ENCODE results near the gene SEMA4D.
A peak's percentile ranks its signal among the peaks of the same experiment; 100 is the strongest.
"Not testable (repeated sequence)": the region's sequence is repeated elsewhere in the genome, so short reads cannot be mapped to it uniquely, and the experiment has no call there.

Gene SEMA4D

DNA sequence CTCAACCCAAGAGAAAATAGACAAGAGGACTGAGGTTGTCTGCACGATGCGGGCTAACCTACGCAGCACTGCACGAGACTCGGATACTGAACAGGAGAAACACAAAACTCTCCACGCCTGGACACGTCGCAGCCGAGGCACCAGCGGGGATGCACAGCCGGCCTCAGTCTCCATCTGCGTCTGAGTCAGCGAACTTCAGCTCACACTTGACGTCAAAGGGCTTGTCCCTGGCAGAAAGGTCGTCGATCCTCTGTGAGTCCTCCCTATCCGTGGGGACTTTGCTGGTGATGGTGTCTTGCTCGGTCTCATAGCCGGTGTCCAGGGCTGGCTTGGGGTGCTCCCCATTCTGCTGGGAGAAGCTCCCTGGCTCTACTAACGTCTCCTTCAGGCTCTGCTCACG, 119.4 kb downstream of the SEMA4D start:
- no peak for TF ChIP-seq POLR2A (IDR thresholded peaks at IDR 0.05; ENCODE audit: low read depth, low read length)
- FAIRE-seq (no peak), DNase-seq (ENCODE audit: insufficient read length, low spot score) (no peak)

GRCh38 chr9:89377411-89377810, 120.5 kb downstream of the SEMA4D start:
- TF ChIP-seq POLR2A (IDR thresholded peaks at IDR 0.05; ENCODE audit: low read depth, low read length), result no peak
- no peak for DNase-seq (ENCODE audit: insufficient read length, low spot score)
- no peak for FAIRE-seq

- DNase-seq (ENCODE audit: insufficient read length, low spot score), result no peak
- FAIRE-seq, result no peak
- TF ChIP-seq POLR2A (IDR thresholded peaks at IDR 0.05; ENCODE audit: low read depth, low read length), result no peak
Measured at GRCh38 chr9:89376741-89377351, 121.1 kb downstream of the SEMA4D start.

DNA sequence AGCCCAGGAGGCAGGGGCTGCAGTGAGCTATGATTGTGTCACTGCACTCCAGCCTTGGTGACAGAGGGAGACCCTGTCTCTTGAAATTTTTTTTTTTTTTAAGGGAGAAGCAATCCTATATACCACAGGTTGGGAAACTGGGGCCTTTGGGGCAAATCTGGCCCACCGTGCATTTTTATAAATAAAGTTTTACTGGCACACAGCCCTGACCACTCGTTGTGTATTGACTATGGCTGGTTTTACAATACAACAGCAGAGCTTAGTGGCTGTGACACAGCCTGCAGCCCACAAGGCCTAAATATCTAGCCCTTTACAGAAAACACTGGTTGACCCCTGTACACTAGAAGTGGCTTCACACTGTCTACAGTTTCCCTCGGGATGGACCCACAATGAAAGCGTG, 121.6 kb downstream of the SEMA4D start:
- DNase-seq (ENCODE audit: insufficient read length, low spot score) (no peak), FAIRE-seq (no peak)
- TF ChIP-seq POLR2A (IDR thresholded peaks at IDR 0.05; ENCODE audit: low read depth, low read length), result no peak

DNA sequence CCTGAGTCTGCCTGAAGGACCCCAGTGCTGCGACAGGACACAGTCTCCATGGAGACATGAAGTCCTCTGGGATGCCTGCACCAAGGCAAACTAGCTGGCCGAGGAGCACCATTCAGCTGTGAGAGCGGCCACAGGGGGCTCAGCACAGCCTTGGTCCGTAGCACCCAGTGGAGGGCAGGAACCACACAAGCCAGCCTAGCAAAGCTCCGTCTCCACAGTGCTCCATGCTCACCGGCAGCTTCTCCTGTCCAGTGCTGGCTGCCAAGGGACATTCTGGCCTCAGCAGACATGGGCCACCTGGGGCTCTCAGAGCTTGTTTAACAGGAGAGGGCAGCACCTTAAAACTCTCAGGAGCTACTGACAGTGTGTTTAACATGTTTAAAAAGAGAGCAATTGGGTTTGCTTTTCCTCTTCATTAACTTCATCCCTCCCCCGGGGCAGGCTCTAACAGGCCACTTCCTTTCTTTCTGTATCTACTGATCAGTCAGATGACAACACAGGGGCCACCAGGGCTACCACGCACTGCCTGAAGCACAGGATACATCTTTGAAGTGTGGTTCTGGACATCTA, 122.6 kb downstream of the SEMA4D start:
- FAIRE-seq (no peak), DNase-seq (ENCODE audit: insufficient read length, low spot score) (no peak)
- no peak for TF ChIP-seq POLR2A (IDR thresholded peaks at IDR 0.05; ENCODE audit: low read depth, low read length)

- DNase-seq (ENCODE audit: insufficient read length, low spot score), result no peak
- no peak for FAIRE-seq
- TF ChIP-seq POLR2A (IDR thresholded peaks at IDR 0.05; ENCODE audit: low read depth, low read length), result no peak
Measured at GRCh38 chr9:89374176-89374575, 123.7 kb downstream of the SEMA4D start.

DNA sequence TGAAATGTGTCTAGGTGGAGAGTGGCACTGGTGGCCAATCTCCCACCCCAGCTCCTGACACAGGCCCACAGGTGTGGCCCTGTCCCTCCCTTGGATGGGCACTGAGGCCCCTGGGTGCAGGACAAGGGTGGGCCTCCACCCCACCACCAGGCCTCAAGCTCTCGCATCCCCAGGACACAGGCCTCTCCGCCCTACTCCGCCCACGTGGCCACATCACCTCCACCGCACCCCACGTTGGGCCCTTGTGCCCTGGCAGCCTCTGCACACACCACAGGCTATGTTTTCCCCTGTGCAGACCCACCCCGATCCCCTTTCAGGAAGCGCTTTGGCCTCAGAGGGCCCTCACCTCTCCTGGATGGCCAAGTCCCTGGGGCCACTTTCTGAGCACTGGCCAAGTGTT, 124.9 kb downstream of the SEMA4D start:
- DNase-seq (ENCODE audit: insufficient read length, low spot score), result no peak
- no peak for TF ChIP-seq POLR2A (IDR thresholded peaks at IDR 0.05; ENCODE audit: low read depth, low read length)
- FAIRE-seq, result no peak

DNA sequence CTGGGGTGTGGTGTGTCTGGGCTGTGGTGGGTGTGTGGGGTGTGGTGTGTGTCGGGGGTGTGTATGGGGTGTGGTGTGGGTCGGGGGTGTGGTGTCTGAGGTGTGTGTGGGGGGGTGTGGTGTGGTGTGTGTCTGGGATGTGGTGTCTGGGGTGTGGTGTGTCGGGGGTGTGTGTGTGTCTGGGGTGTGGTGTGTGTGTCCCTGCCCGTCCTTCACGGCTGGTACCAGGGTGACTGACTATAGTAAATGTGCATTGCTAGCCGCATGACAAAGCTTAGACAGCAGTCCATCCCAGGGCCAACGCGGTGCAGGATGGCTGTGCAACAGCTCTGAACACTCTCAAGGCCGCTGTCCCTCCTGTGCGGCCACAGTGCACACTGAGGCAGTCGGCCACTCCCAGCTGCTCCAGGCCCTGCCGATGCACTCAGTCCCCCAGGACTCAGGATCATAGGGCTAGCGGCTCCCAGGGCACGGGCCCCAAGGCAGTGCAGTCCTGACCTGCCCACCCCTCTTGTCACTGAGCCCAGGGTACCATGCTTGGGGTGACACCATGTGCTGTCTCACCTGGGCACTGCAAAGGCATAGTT, 125.6 kb downstream of the SEMA4D start:
- DNase-seq (ENCODE audit: insufficient read length, low spot score) (peak; percentile 37), FAIRE-seq (no peak)
- no peak for TF ChIP-seq POLR2A (IDR thresholded peaks at IDR 0.05; ENCODE audit: low read depth, low read length)

GRCh38 chr9:89371791-89372190, 126.1 kb downstream of the SEMA4D start:
- not testable (repeated sequence) for FAIRE-seq; DNase-seq (ENCODE audit: insufficient read length, low spot score)

- FAIRE-seq (no peak), DNase-seq (ENCODE audit: insufficient read length, low spot score) (no peak)
- TF ChIP-seq POLR2A (IDR thresholded peaks at IDR 0.05; ENCODE audit: low read depth, low read length), result no peak
Measured at GRCh38 chr9:89370593-89370992, 127.3 kb downstream of the SEMA4D start.

GRCh38 chr9:89368978-89369377, 128.9 kb downstream of the SEMA4D start:
- no peak for FAIRE-seq
- no peak for DNase-seq (ENCODE audit: insufficient read length, low spot score)
- no peak for TF ChIP-seq POLR2A (IDR thresholded peaks at IDR 0.05; ENCODE audit: low read depth, low read length)

- DNase-seq (ENCODE audit: insufficient read length, low spot score) (no peak), FAIRE-seq (no peak)
- TF ChIP-seq POLR2A (IDR thresholded peaks at IDR 0.05; ENCODE audit: low read depth, low read length), result no peak
Measured at GRCh38 chr9:89368550-89368949, 129.4 kb downstream of the SEMA4D start.

DNA sequence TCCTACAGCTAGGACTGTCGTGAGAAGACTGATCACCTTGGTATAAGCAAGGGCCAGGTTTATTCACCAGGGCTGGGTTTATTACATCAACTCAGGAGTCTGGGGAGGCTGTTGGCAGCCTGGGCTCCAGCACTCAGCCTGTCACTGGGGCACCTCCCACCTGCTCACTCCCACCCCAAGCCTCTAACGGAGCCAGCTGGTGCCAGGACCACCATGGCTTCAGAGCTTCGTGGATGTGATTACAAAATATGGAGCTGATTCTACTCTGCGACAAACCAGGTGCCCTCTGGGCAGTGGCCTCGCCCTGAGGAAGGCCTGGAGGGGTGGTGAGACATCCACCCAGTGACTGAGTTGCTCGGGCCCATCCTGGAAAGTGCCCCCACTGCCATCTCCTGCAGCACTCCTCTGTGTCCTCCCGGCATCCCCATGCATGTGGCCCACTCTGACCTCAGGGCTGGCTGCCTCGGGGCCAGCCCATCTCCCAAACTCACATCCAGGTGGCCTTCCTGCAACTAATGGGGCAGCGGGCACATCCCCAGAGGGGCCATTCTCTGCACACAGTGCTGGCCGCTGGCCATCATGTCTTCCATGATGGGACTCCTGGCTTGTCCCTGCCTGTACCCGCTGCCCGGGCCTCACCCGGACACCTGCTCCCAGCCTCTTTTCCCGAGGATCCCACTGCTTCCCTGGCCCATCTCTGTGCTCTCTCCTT, 130.0 kb downstream of the SEMA4D start:
- no peak for DNase-seq (ENCODE audit: insufficient read length, low spot score)
- FAIRE-seq, result no peak

DNA sequence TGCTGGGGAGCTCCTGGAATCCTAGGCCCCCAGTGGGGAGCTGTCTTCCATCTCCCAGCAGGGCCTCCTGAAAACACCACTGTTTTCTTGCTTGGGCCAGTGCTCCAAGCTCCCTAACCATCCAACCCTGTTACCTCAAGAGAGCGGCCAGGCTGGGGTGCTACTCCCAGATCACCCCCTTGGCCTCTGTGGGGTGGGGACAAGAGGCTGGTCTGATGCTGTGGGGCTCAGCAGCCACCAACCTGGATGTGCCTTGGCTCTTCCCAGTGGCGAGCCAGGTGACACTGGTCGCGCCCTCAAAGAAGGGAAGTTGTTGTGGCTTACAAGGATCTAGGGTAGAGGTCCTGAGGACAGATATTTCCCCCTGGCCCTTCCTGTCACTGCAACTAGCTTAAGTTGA, 130.6 kb downstream of the SEMA4D start:
- DNase-seq (ENCODE audit: insufficient read length, low spot score) (no peak), FAIRE-seq (no peak)
- TF ChIP-seq POLR2A (IDR thresholded peaks at IDR 0.05; ENCODE audit: low read depth, low read length), result no peak

More for the DNA sequence above, 130.0 kb downstream of the SEMA4D start:
- no peak for TF ChIP-seq POLR2A (IDR thresholded peaks at IDR 0.05; ENCODE audit: low read depth, low read length)

GRCh38 chr9:89366711-89367110, 131.2 kb downstream of the SEMA4D start:
- TF ChIP-seq POLR2A (IDR thresholded peaks at IDR 0.05; ENCODE audit: low read depth, low read length), result no peak

More at GRCh38 chr9:89366711-89367110, 131.2 kb downstream of the SEMA4D start:
- no peak for FAIRE-seq
- no peak for DNase-seq (ENCODE audit: insufficient read length, low spot score)
